ENCODE measurements around the gene ZNF609.
A peak's percentile ranks its signal among the peaks of the same experiment; 100 is the strongest.

Gene ZNF609

GRCh38 chr15:64566102-64566501 lies 105.7 kb downstream of the ZNF609 start:
- Histone ChIP-seq H3K4me2 (peak overlapping the region in 4 of 11 experiments; percentile 3 to 46 (median 28); a peak in 4 of 22 replicates), H3K9ac (no peak overlapping the region), H3K4me3 (no peak overlapping the region), H3K27ac (no peak overlapping the region), H3K9me3 (replicated peaks in 1 of 11) (peaks cover 0 to 9% (median 0%) of the 10 kb centered on the region in 11 experiments; a peak in 1 of 22 replicates), H3K4me1 (peaks cover 0 to 18% (median 9%) of the 10 kb centered on the region in 10 experiments; a peak in 15 of 20 replicates), H3K27me3 (no peaks in the 10 kb centered on the region), H3K36me3 (peaks cover 20 to 66% (median 47%) of the 10 kb centered on the region in 11 experiments), H4K20me1 (peaks cover 18 to 69% (median 40%) of the 10 kb centered on the region in 11 experiments; a peak in 17 of 22 replicates)
- TF ChIP-seq Cebpa-rat (IDR thresholded peaks at IDR 0.05): no peak

- Histone ChIP-seq H3K27ac (no peak overlapping the region), H3K4me3 (no peak overlapping the region), H3K9ac (no peak overlapping the region), H3K4me1 (peaks cover 4 to 24% (median 13%) of the 10 kb centered on the region in 10 experiments), H3K4me2 (peak overlapping the region in 4 of 11 experiments; percentile 3 to 46 (median 28); a peak in 5 of 22 replicates), H3K27me3 (no peaks in the 10 kb centered on the region), H3K36me3 (peaks cover 20 to 65% (median 43%) of the 10 kb centered on the region in 11 experiments), H3K9me3 (replicated peaks in 1 of 11) (peaks cover 0 to 9% (median 0%) of the 10 kb centered on the region in 11 experiments; a peak in 1 of 22 replicates), H4K20me1 (peaks cover 14 to 69% (median 41%) of the 10 kb centered on the region in 11 experiments; a peak in 16 of 22 replicates)
- no peak for TF ChIP-seq Cebpa-rat (IDR thresholded peaks at IDR 0.05)
Observed at GRCh38 chr15:64566629-64567427, 106.5 kb downstream of the ZNF609 start.

GRCh38 chr15:64568765-64569164 lies 108.4 kb downstream of the ZNF609 start:
- Histone ChIP-seq H3K9ac (no peak overlapping the region), H3K4me1 (peaks cover 9 to 35% (median 17%) of the 10 kb centered on the region in 10 experiments), H3K4me2 (no peak overlapping the region), H3K4me3 (no peak overlapping the region), H4K20me1 (peaks cover 13 to 77% (median 52%) of the 10 kb centered on the region in 11 experiments; a peak in 17 of 22 replicates), H3K27ac (no peak overlapping the region), H3K36me3 (peaks cover 15 to 58% (median 36%) of the 10 kb centered on the region in 11 experiments; a peak in 20 of 22 replicates), H3K27me3 (no peaks in the 10 kb centered on the region), H3K9me3 (replicated peaks in 1 of 11) (0 out of 22 replicates have a peak, but pooled peaks cover 0 to 3% (median 0%) of the 10 kb centered on the region in 11 experiments)
- no peak for TF ChIP-seq Cebpa-rat (IDR thresholded peaks at IDR 0.05)

GRCh38 chr15:64571857-64572291 lies 111.5 kb downstream of the ZNF609 start:
- H3K4me2 ChIP-seq: peak overlapping the region in 6 of 11 experiments; percentile 3 to 77 (median 36); a peak in 9 of 22 replicates
- no peaks in the 10 kb centered on the region for H3K27me3 ChIP-seq
- H3K36me3 ChIP-seq: peaks cover 16 to 49% (median 33%) of the 10 kb centered on the region in 11 experiments; a peak in 21 of 22 replicates
- no peak for TF ChIP-seq Cebpa-rat (IDR thresholded peaks at IDR 0.05)
- no peak overlapping the region for H3K4me3 ChIP-seq
- peaks cover 9 to 37% (median 24%) of the 10 kb centered on the region in 10 experiments for H3K4me1 ChIP-seq
- peak overlapping the region in 3 of 11 experiments; percentile 39 to 44 (median 41); a peak in 3 of 22 replicates for H3K27ac ChIP-seq
- H3K9me3 ChIP-seq (replicated peaks in 1 of 11): peaks cover 0 to 9% (median 0%) of the 10 kb centered on the region in 11 experiments; a peak in 3 of 22 replicates
- no peak overlapping the region for H3K9ac ChIP-seq
- H4K20me1 ChIP-seq: peaks cover 13 to 77% (median 55%) of the 10 kb centered on the region in 11 experiments; a peak in 18 of 22 replicates

GRCh38 chr15:64572856-64573255 lies 112.5 kb downstream of the ZNF609 start:
- H3K27me3 ChIP-seq: no peaks in the 10 kb centered on the region
- H4K20me1 ChIP-seq: peaks cover 13 to 72% (median 55%) of the 10 kb centered on the region in 11 experiments; a peak in 18 of 22 replicates
- H3K9ac ChIP-seq: no peak overlapping the region
- no peak overlapping the region for H3K27ac ChIP-seq
- H3K36me3 ChIP-seq: peaks cover 12 to 42% (median 28%) of the 10 kb centered on the region in 11 experiments; a peak in 17 of 22 replicates
- TF ChIP-seq Cebpa-rat (IDR thresholded peaks at IDR 0.05): no peak
- H3K9me3 ChIP-seq (replicated peaks in 1 of 11): peaks cover 0 to 12% (median 3%) of the 10 kb centered on the region in 11 experiments; a peak in 16 of 22 replicates
- peak overlapping the region in 1 of 11 experiments; percentile 36; a peak in 1 of 22 replicates for H3K4me2 ChIP-seq
- H3K4me1 ChIP-seq: peaks cover 9 to 34% (median 24%) of the 10 kb centered on the region in 10 experiments
- no peak overlapping the region for H3K4me3 ChIP-seq

GRCh38 chr15:64574301-64575017 lies 114.1 kb downstream of the ZNF609 start:
- H3K9ac ChIP-seq: peak overlapping the region in 1 of 11 experiments; percentile 7; a peak in 1 of 22 replicates
- TF ChIP-seq Cebpa-rat (IDR thresholded peaks at IDR 0.05): no peak
- no peaks in the 10 kb centered on the region for H3K27me3 ChIP-seq
- peaks cover 9 to 34% (median 24%) of the 10 kb centered on the region in 10 experiments for H3K4me1 ChIP-seq
- no peak overlapping the region for H3K4me3 ChIP-seq
- H3K27ac ChIP-seq: peak overlapping the region in 4 of 11 experiments; percentile 0 to 38 (median 28); a peak in 3 of 22 replicates
- H3K4me2 ChIP-seq: peak overlapping the region in 7 of 11 experiments; percentile 4 to 42 (median 14); a peak in 6 of 22 replicates
- peaks cover 13 to 52% (median 40%) of the 10 kb centered on the region in 11 experiments; a peak in 19 of 22 replicates for H3K36me3 ChIP-seq
- H4K20me1 ChIP-seq: peaks cover 5 to 58% (median 42%) of the 10 kb centered on the region in 11 experiments; a peak in 18 of 22 replicates
- H3K9me3 ChIP-seq (replicated peaks in 1 of 11): peaks cover 12 to 28% (median 19%) of the 10 kb centered on the region in 11 experiments

- Histone ChIP-seq H4K20me1 (peaks cover 0 to 39% (median 0%) of the 10 kb centered on the region in 11 experiments; a peak in 6 of 22 replicates), H3K4me2 (peak overlapping the region in 1 of 11 experiments; percentile 12; a peak in 2 of 22 replicates), H3K9ac (no peak overlapping the region), H3K4me1 (peaks cover 0 to 13% (median 0%) of the 10 kb centered on the region in 10 experiments; a peak in 4 of 20 replicates), H3K9me3 (replicated peaks in 1 of 11) (peaks cover 33 to 74% (median 65%) of the 10 kb centered on the region in 11 experiments), H3K36me3 (peaks cover 20 to 77% (median 61%) of the 10 kb centered on the region in 11 experiments; a peak in 21 of 22 replicates), H3K4me3 (peak overlapping the region in 4 of 10 experiments; percentile 0 to 16 (median 8); a peak in 3 of 20 replicates), H3K27me3 (no peaks in the 10 kb centered on the region), H3K27ac (no peak overlapping the region; a peak in 1 of 22 replicates)
- no peak for TF ChIP-seq Cebpa-rat (IDR thresholded peaks at IDR 0.05)
Observed at GRCh38 chr15:64580696-64581407, 120.5 kb downstream of the ZNF609 start.

Data from BLaER1 treated with 17β-estradiol and CSF1 and Interleukin-3, amounts not matched to agents 10 nM and 100 nM (cell line).